ENCODE results near the gene ATCAY.

The ATCAY gene

GRCh38 chr19:3970808-3971598, 90.5 kb downstream of the ATCAY start, which contains the start of gene DAPK3:
Gene DAPK3 (minus strand): TSS chr19:3971099. CDS start chr19:3969735, 1,364 bp downstream.
- DNase-seq, result peak; percentile 97

GRCh38 chr19:3975144-3975543, 94.7 kb downstream of the ATCAY start:
- no peak for DNase-seq

- DNase-seq, result no peak
Measured at GRCh38 chr19:3975637-3976087, 95.2 kb downstream of the ATCAY start.

GRCh38 chr19:3976495-3977241, 96.2 kb downstream of the ATCAY start:
- peak; percentile 78 for DNase-seq

Data from HCEC 1CT (cell line).